Neural cell (in vitro differentiated cells): ENCODE data around the gene OSBPL7. TPM values are rescaled to one million over a fixed set of nuclear protein-coding genes. Genes with fewer than 3 reads are reported as not detected.

ENCODE experiments used
- H2AFZ ChIP-seq: fragments of 200-600, 300-800 bp; sonication (generic), shearing (Covaris generic); 2 replicates; pipeline ENCODE4 v1.6.0; 2014; ENCODE audit warnings: low read depth, mild to moderate bottlenecking, antibody characterized with exemption, low read length, moderate library complexity
- H3F3A ChIP-seq: fragments of 200-600 bp; shearing (Covaris generic); 2 replicates; pipeline ENCODE4 v1.6.1; 2016; ENCODE audit warnings: mild to moderate bottlenecking, moderate library complexity, mixed read lengths, antibody characterized with exemption, low read length; ENCODE audit not compliant: insufficient read depth, poor library complexity, severe bottlenecking
- H3K27ac ChIP-seq: fragments of 200-600, 300-800 bp; sonication (generic), shearing (Covaris generic); 2 replicates; pipeline ENCODE4 v1.5.1; 2014; ENCODE audit warnings: mild to moderate bottlenecking, low read length, moderate library complexity
- H3K27me3 ChIP-seq: fragments of 300-800, 200-600 bp; sonication (generic), shearing (Covaris generic); 2 replicates; pipeline ENCODE4 v1.6.0; 2014; ENCODE audit warnings: mild to moderate bottlenecking, low read depth, low read length, moderate library complexity; ENCODE audit not compliant: insufficient read depth
- H3K36me3 ChIP-seq: fragments of 300-800, 200-600 bp; sonication (generic), shearing (Covaris generic); 2 replicates; pipeline ENCODE4 v1.5.1; 2014; ENCODE audit warnings: mild to moderate bottlenecking, antibody characterized with exemption, low read length, moderate library complexity; ENCODE audit not compliant: insufficient read depth
- H3K4me2 ChIP-seq: fragments of 300-800, 200-600 bp; sonication (generic), shearing (Covaris generic); 2 replicates; pipeline ENCODE4 v1.6.0; 2014; ENCODE audit warnings: mild to moderate bottlenecking, low read length
- H3K4me3 ChIP-seq: fragments of 300-800, 200-600 bp; sonication (generic), shearing (Covaris generic); 2 replicates; pipeline ENCODE4 v1.5.1; 2014; ENCODE audit warnings: mild to moderate bottlenecking, low read length, moderate library complexity
- H3K79me2 ChIP-seq: fragments of 200-600 bp; shearing (Covaris generic); replicated peaks from 2 replicates; pipeline ENCODE4 v1.6.0; 2014; ENCODE audit warnings: mild to moderate bottlenecking, low read length, moderate library complexity; ENCODE audit not compliant: insufficient read depth
- H3K9ac ChIP-seq: fragments of 300-800, 200-600 bp; sonication (generic), shearing (Covaris generic); 2 replicates; pipeline ENCODE4 v1.6.1; 2016; ENCODE audit warnings: mild to moderate bottlenecking, low read length, mixed read lengths
- H3K9me2 ChIP-seq: fragments of 200-600 bp; shearing (Covaris generic); 2 replicates; pipeline ENCODE4 v1.6.1; 2016; ENCODE audit warnings: mild to moderate bottlenecking, low read length, mixed read lengths; ENCODE audit not compliant: insufficient read depth
- H3K9me3 ChIP-seq: fragments of 200-600, 300-800 bp; sonication (generic), shearing (Covaris generic); 2 replicates; pipeline ENCODE4 v1.6.1; 2016; ENCODE audit warnings: mild to moderate bottlenecking, mixed run types, low read length, moderate library complexity, mixed read lengths
- H4K20me1 ChIP-seq: fragments of 200-600 bp; shearing (Covaris generic); 2 replicates; pipeline ENCODE4 v1.6.1; 2016; ENCODE audit warnings: mild to moderate bottlenecking, mixed run types; ENCODE audit not compliant: insufficient read depth
- CTCF ChIP-seq: fragments of 450-650 bp; IDR thresholded peaks from 2 replicates; pipeline ENCODE4 v1.5.1; 2014; ENCODE audit warnings: antibody characterized with exemption, mild to moderate bottlenecking, moderate library complexity; ENCODE audit not compliant: poor library complexity, severe bottlenecking
- EP300 ChIP-seq: fragments of 450-650 bp; conservative IDR thresholded peaks from 2 replicates; pipeline ENCODE4 v1.6.1; 2014; ENCODE audit warnings: antibody characterized with exemption, mild to moderate bottlenecking, moderate library complexity; ENCODE audit not compliant: poor library complexity, severe bottlenecking
- EZH2 ChIP-seq: fragments of 200-600, 300-800 bp; shearing (Covaris generic), sonication (generic); IDR thresholded peaks from 2 replicates; pipeline ENCODE4 v1.6.1; 2014; ENCODE audit warnings: antibody characterized with exemption, low read length, borderline replicate concordance, mild to moderate bottlenecking; ENCODE audit not compliant: insufficient read depth, poor library complexity, severe bottlenecking
- MXI1 ChIP-seq: fragments of 450-650 bp; conservative IDR thresholded peaks from 2 replicates; pipeline ENCODE4 v1.6.1; 2014; ENCODE audit warnings: antibody characterized with exemption, mild to moderate bottlenecking; ENCODE audit not compliant: poor library complexity, severe bottlenecking
- POLR2AphosphoS5 ChIP-seq: IDR thresholded peaks from 2 replicates; pipeline ENCODE4 v1.6.1; 2012
- RAD21 ChIP-seq: fragments of 450-650 bp; conservative IDR thresholded peaks from 2 replicates; pipeline ENCODE4 v1.6.1; 2014; ENCODE audit warnings: antibody characterized with exemption, mild to moderate bottlenecking, moderate library complexity
- REST ChIP-seq: IDR thresholded peaks from 2 replicates; pipeline ENCODE4 v1.6.1; 2012; ENCODE audit warnings: borderline replicate concordance
- SMC3 ChIP-seq: fragments of 450-650 bp; conservative IDR thresholded peaks from 2 replicates; pipeline ENCODE4 v1.6.1; 2014; ENCODE audit warnings: antibody characterized with exemption, mild to moderate bottlenecking, moderate library complexity; ENCODE audit not compliant: poor library complexity
- TAF1 ChIP-seq: IDR thresholded peaks from 2 replicates; pipeline ENCODE4 v1.6.1; 2012; ENCODE audit warnings: low read depth
- polyA plus RNA-seq: library from polyadenylated mRNA; depleted of rRNA; stranded (reverse); fragments of >200 nt; gene quantifications from 2 replicates; pipeline ENCODE4 v1.2.3, GENCODE V29; 2014

OSBPL7 gene
- polyA plus RNA-seq, 1 donor from 2014 or later: 10.0 TPM

GRCh38 chr17:47864791-47865216, 43.2 kb upstream of the OSBPL7 start:
- Histone ChIP-seq H3K27ac (no peak overlapping the region), H2AFZ (no peak overlapping the region), H3K79me2 (no peaks in the 10 kb centered on the region), H4K20me1 (no peaks in the 10 kb centered on the region), H3F3A (no peaks in the 10 kb centered on the region), H3K9me2 (no peaks in the 10 kb centered on the region), H3K4me3 (no peak overlapping the region), H3K27me3 (peaks cover 11% of the 10 kb centered on the region), H3K9ac (no peak overlapping the region), H3K36me3 (no peaks in the 10 kb centered on the region), H3K9me3 (no peaks in the 10 kb centered on the region), H3K4me2 (no peak overlapping the region)
- no peak for TF ChIP-seq SMC3
- TF ChIP-seq EZH2: no peak
- no peak for TF ChIP-seq CTCF
- TF ChIP-seq EP300: no peak
- TF ChIP-seq MXI1: no peak
- no peak for TF ChIP-seq POLR2AphosphoS5
- no peak for TF ChIP-seq REST
- no peak for TF ChIP-seq RAD21
- no peak for TF ChIP-seq TAF1

GRCh38 chr17:47862621-47863440, 41.2 kb upstream of the OSBPL7 start:
- Histone ChIP-seq H3K9me3 (no peaks in the 10 kb centered on the region), H3F3A (no peaks in the 10 kb centered on the region), H3K27ac (no peak overlapping the region), H3K79me2 (no peaks in the 10 kb centered on the region), H3K27me3 (peaks cover 4% of the 10 kb centered on the region), H3K4me2 (no peak overlapping the region), H3K9me2 (no peaks in the 10 kb centered on the region), H2AFZ (no peak overlapping the region), H3K9ac (no peak overlapping the region), H4K20me1 (no peaks in the 10 kb centered on the region), H3K4me3 (no peak overlapping the region), H3K36me3 (no peaks in the 10 kb centered on the region)
- no peak for TF ChIP-seq CTCF
